Nephron (organoid): ENCODE data around the gene PIGQ.

Experiments used
- H3K27ac Mint-ChIP-seq, 3 experiments: 2 replicates each; pipeline ENCODE4 v1.8.0; 2020; ENCODE audit warnings: mixed read lengths in 3 of 3, mild to moderate bottlenecking in 2 of 3, moderate library complexity in 1 of 3
- H3K27me3 Mint-ChIP-seq: 2 replicates; pipeline ENCODE4 v1.8.0; 2021; ENCODE audit warnings: low read depth, mild to moderate bottlenecking, moderate library complexity, mixed read lengths
- H3K36me3 Mint-ChIP-seq: 2 replicates; pipeline ENCODE4 v1.8.0; 2020; ENCODE audit warnings: low read depth, mixed read lengths
- H3K4me1 Mint-ChIP-seq: 2 replicates; pipeline ENCODE4 v1.8.0; 2020; ENCODE audit warnings: mixed read lengths
- H3K4me3 Mint-ChIP-seq, 3 experiments: 2 replicates each; pipeline ENCODE4 v1.8.0; 2020; ENCODE audit warnings: mild to moderate bottlenecking in 3 of 3, mixed read lengths in 3 of 3, moderate library complexity in 2 of 3
- H3K9me3 Mint-ChIP-seq: 2 replicates; pipeline ENCODE4 v1.8.0; 2020; ENCODE audit warnings: mixed read lengths
- CTCF ChIP-seq, 3 experiments: fragments of 200-600 bp; sonication (generic); IDR thresholded peaks; one replicate each; pipeline ENCODE4 v1.5.0; 2021; ENCODE audit warnings: antibody characterized with exemption in 3 of 3; ENCODE audit not compliant: unreplicated experiment in 3 of 3

The PIGQ gene

GRCh38 chr16:554640-555365 lies 15.0 kb upstream of the PIGQ start:
- H3K4me1 Mint-ChIP-seq, result peaks cover 5% of the 10 kb centered on the region

DNA sequence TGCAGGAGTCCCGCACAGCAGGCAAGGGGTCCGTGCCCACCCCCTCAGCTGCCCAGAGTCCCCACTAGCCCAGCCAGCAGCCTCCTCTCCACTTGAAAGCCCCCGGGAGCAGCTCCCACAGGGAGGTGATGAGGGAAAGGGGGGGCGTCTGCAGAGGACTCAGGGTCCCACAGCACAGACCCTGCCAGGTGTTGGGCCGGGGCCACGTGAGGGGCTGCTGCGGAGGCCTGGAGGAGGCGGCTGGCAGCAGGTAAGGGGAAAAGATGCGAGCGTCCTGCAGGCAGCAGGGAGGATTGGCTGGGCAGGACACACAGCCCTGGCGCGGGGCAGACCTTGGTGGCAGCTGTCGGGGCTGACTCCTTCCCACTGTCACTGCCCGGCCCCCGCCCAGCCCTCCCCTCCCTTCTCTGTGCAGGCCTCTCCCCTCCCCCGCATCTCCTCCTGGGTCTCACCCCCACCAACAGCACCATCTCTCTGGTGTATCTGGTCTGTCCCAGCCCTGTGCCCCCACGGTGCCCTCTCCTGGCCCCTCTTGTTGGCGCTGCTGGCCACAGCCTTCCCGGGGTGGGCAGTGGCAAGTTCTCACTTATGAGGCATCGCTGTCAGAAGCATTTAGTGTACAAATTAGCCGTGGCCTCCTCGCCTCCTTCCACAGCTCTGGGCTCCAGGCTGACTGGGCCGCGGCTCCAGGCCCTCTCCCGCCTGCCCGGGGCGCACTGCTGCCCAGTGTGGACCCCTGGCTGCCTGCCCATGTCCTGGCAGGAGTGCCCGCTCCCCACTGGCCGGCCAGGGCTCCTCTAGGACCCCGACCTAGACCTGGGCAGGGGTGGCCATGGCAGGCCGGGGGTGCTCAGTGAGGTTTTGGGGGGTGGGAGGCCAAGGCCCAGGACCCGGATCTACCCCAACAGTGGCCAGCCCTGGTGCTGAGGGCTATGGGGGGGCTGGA lies 14.0 kb upstream of the PIGQ start:
- no peak overlapping the region for H3K27ac Mint-ChIP-seq
- no peak for TF ChIP-seq CTCF (IDR thresholded peaks at IDR 0.05; ENCODE audit: unreplicated experiment in 3 of 3)
- H3K27me3 Mint-ChIP-seq, result peaks cover 21% of the 10 kb centered on the region
- H3K4me1 Mint-ChIP-seq, result peaks cover 5% of the 10 kb centered on the region
- peaks cover 4% of the 10 kb centered on the region for H3K36me3 Mint-ChIP-seq
- no peaks in the 10 kb centered on the region for H3K9me3 Mint-ChIP-seq
- H3K4me3 Mint-ChIP-seq, result no peak overlapping the region

More at GRCh38 chr16:554640-555365, 15.0 kb upstream of the PIGQ start:
- H3K9me3 Mint-ChIP-seq, result no peaks in the 10 kb centered on the region
- peaks cover 4% of the 10 kb centered on the region for H3K36me3 Mint-ChIP-seq
- H3K4me3 Mint-ChIP-seq, result no peak overlapping the region
- no peak for TF ChIP-seq CTCF (IDR thresholded peaks at IDR 0.05; ENCODE audit: unreplicated experiment in 3 of 3)
- H3K27ac Mint-ChIP-seq, result peak overlapping the region in 2 of 3 experiments; percentile 10 to 49
- peaks cover 21% of the 10 kb centered on the region for H3K27me3 Mint-ChIP-seq

DNA sequence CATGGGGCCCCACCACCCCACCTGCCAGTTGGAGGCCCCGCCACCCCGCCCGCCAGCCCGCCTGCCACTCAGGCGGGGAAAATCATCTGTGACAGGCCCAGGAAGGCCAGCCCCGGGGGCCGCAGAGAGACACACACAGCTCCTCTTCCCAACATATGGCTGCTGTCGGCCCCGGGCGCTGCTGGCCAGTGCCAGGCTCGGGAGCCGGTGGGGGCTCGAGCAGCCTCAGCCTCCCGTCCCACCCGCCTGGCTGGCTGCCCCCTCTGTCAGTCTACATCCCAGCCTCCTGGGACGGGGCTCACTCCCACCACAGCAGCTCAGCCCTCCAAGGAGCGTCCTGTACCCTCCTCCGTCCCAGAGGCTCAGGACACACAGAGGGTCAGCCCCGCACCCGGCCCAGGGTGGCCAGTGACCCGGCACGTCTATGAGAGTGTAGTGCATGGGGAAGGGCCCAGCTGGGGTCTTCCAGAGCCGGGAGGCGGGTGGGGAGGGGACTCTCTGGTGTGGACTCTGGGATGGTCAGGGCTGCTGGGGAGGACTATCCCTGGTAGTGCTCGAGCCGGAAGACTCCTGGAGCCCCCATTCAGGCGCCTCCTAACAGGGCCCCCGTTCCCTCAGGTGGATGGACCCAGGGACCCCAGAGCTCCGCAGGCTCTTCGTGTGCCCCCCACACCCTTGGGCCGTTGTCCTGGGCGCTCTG lies 13.1 kb upstream of the PIGQ start:
- Mint-ChIP-seq H3K4me3 (no peak overlapping the region), H3K36me3 (peaks cover 4% of the 10 kb centered on the region), H3K4me1 (peaks cover 5% of the 10 kb centered on the region), H3K9me3 (no peaks in the 10 kb centered on the region), H3K27me3 (peaks cover 23% of the 10 kb centered on the region), H3K27ac (no peak overlapping the region)
- no peak for TF ChIP-seq CTCF (IDR thresholded peaks at IDR 0.05; ENCODE audit: unreplicated experiment in 3 of 3)

DNA sequence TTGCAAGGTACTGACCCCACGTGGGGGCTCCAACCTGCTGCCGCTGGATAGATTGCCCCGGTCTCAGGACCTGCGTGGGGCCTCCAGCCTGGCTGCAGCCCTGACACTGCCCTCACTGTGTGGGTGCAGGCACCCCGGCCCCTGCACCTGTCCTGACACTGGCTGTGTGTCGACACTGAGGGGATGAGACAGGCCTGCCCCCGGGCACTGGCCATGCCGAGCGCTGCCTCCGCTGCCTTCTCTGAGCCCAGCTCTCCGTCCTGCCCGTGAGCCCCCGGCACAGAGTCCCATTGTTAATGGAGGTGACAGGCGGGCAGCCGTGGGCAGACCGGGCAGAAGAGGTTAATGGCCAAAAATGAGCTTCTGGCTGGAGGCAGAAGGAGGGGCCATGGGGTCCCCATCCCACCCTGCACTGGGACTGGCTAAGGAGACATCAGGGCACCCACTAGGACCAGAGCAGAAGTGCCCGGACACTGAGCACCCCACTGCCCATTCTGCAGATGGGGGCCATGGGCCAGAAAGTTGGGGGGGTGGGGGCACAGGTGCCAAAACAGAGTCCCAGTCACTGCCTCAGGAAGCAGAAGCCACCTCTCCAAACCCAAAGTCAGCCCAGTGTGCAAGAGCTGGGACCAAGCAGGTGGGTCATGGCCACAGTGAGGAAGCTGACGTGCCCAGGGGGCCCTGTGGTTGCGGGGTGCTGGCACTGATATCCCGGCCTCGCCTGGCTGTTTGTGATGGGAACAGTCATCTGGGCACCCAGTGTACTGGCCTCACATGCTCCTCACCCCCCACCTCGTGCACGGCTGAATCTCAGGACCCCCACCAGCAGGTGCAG lies 12.1 kb upstream of the PIGQ start:
- H3K27ac Mint-ChIP-seq, result no peak overlapping the region
- H3K4me3 Mint-ChIP-seq, result no peak overlapping the region
- H3K9me3 Mint-ChIP-seq, result no peaks in the 10 kb centered on the region
- peaks cover 4% of the 10 kb centered on the region for H3K36me3 Mint-ChIP-seq
- no peak for TF ChIP-seq CTCF (IDR thresholded peaks at IDR 0.05; ENCODE audit: unreplicated experiment in 3 of 3)
- H3K4me1 Mint-ChIP-seq, result peaks cover 10% of the 10 kb centered on the region
- peaks cover 33% of the 10 kb centered on the region for H3K27me3 Mint-ChIP-seq

- Mint-ChIP-seq H3K27me3 (peaks cover 37% of the 10 kb centered on the region), H3K27ac (peak overlapping the region in 1 of 3 experiments; percentile 63), H3K9me3 (no peaks in the 10 kb centered on the region), H3K36me3 (peaks cover 4% of the 10 kb centered on the region), H3K4me1 (peaks cover 12% of the 10 kb centered on the region), H3K4me3 (peak overlapping the region; percentile 12 to 63 (median 48))
- no peak for TF ChIP-seq CTCF (IDR thresholded peaks at IDR 0.05; ENCODE audit: unreplicated experiment in 3 of 3)
Observed at GRCh38 chr16:558298-559020, 11.3 kb upstream of the PIGQ start.
